Right lung (tissue), 5 donors: ENCODE results near the gene SLC16A10. TPM values are rescaled to one million over a fixed set of nuclear protein-coding genes. Genes with fewer than 3 reads are reported as not detected.
"Not testable (repeated sequence)": the region's sequence is repeated elsewhere in the genome, so short reads cannot be mapped to it uniquely, and the experiment has no call there.

Source experiments
- DNase-seq, 2 donors: peaks; one replicate each; pipeline ENCODE4 v3.0.0-alpha.2; 2013
- polyA plus RNA-seq, 5 donors: library from polyadenylated mRNA; unstranded; fragments of 120-200 nt; gene quantifications; one replicate each; pipeline versions ENCODE4 v1.2.1 to v1.2.3, GENCODE V29; 2013; ENCODE audit warnings: inconsistent platforms in 1 of 5, low replicate concordance in 1 of 5; ENCODE audit not compliant: insufficient read length in 5 of 5, insufficient read depth in 1 of 5

SLC16A10 gene
- polyA plus RNA-seq, 5 donors: 4.3 to 7.4 (median 6.3) TPM

GRCh38 chr6:111080698-111081097 is 6.6 kb upstream of the SLC16A10 start:
- no peak for DNase-seq

- DNase-seq: no peak
Measured at GRCh38 chr6:111086685-111087084, 618 bp upstream of the SLC16A10 start.

GRCh38 chr6:111087871-111088667 is 766 bp downstream of the SLC16A10 start:
- peak in 1 of 2 donors; percentile 17 for DNase-seq

DNA sequence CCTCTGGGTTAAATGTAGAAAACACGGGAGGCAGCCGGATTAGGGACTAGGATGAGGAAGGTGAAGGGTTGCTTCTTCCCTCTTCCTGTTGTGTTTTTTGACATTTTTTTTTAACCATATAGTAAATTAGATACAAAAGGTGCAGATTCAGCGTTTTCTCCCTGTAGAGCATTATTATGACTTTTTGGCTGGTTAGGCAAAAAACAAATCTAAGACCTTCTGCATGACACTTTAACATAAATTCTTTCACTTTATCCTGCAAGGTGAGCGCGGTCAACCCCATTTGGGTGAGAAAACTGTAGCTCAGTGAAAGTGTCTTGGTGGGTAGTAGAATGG is 1.3 kb downstream of the SLC16A10 start:
- DNase-seq: no peak

GRCh38 chr6:111090766-111091165 is 3.5 kb downstream of the SLC16A10 start:
- DNase-seq: no peak

DNA sequence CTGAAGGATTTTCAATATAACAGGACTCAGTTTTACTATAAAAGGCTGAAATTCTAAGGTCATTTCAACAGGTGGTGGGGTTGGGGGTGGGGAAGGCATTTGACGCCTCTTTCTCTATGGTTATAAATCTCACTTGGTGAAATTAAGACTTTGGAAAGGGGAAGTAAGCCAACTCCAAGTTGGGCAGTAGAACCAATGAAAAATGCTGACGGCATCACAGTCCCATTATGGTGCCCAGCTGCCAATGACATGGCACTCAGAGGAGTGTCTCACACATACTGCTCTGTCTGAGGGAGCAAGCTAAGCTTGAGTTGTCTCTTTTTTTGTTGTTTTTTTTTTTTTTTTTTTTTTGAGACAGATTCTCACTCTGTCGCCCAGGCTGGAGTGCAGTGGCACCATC is 4.7 kb downstream of the SLC16A10 start:
- no peak for DNase-seq

DNA sequence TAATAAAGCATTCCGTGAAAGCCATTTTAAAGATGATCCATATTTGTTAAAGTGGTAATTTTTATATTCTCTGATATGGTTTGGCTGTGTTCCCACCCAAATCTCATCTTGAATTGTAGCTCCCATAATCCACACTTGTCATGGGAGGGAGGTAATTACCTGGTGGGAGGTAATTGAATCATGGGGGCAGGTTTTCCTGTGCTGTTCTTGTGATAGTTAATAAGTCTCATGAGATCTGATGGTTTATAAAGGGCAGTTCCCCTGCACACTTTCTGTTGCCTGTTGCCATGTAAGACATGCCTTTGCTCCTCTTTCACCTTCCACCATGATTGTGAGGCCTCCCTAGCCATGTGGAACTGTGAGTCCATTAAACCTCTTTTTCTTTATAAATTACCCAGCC is 8.2 kb downstream of the SLC16A10 start:
- DNase-seq: not testable (repeated sequence)

- peak; percentile 46 to 49 for DNase-seq
Measured at GRCh38 chr6:111096246-111096645, 8.9 kb downstream of the SLC16A10 start.

DNA sequence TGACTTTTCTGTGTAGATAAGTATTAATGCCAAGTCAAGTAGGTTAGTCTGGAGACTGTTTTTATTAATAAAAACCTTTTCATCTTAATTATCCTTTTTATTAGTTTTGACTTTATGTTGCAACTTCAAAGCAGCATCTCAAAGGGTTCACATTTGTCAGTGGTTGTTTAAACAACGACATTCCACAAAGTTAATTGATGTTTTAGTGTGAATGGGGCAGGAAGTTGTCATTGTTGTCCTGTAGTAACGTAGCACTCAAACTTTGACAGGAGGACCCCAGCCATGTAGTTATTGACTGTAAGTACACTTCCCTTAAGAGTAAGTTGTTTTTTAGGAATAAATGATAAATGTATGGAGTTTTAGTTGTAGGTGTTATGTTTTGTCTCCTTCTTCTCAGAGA is 11.3 kb downstream of the SLC16A10 start:
- DNase-seq: no peak

DNA sequence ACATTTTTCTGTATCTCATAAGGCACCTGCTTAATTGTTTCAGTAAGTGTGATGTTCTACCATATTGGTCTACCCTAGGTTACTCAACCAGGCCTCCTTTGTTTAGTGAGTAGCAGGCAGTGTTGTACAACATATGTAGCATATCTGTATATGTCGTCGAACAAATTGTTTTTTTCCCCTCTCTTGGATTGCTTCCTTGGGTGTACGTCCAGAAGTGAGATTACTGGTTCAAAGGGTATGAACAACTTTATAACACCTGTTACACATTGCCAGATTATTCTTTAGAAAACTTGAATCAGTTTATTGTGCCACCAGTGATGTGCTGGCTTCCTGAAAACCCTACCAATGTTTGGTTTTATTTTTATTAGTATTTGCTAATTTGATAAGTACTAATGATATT is 14.7 kb downstream of the SLC16A10 start:
- DNase-seq: no peak

GRCh38 chr6:111105578-111105977 is 18.3 kb downstream of the SLC16A10 start:
- no peak for DNase-seq

GRCh38 chr6:111107589-111107988 is 20.3 kb downstream of the SLC16A10 start:
- no peak for DNase-seq

- no peak for DNase-seq
Measured at GRCh38 chr6:111110036-111110435, 22.7 kb downstream of the SLC16A10 start.

GRCh38 chr6:111113336-111114086 is 26.2 kb downstream of the SLC16A10 start:
- DNase-seq: peak; percentile 38 to 45

- no peak for DNase-seq
Measured at GRCh38 chr6:111114087-111114443, 26.8 kb downstream of the SLC16A10 start.

DNA sequence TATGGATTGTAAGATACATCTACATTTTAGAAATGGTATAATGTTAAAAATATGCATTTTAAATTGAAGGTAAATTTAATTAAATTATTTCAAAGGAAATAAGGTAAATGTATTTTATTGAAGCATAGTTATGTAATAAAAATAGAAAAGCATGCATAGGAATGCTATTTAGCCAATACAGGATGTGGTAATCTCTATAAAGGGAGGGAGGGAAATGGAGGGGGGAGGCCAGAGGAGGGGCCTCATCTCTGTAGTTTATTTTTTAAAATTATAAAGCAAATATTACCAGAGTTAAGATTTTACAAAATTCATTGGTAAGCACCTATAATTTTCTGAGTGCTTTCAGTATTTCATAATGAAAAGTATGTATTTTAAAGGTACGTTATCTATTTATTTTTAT is 27.2 kb downstream of the SLC16A10 start:
- DNase-seq: no peak

DNA sequence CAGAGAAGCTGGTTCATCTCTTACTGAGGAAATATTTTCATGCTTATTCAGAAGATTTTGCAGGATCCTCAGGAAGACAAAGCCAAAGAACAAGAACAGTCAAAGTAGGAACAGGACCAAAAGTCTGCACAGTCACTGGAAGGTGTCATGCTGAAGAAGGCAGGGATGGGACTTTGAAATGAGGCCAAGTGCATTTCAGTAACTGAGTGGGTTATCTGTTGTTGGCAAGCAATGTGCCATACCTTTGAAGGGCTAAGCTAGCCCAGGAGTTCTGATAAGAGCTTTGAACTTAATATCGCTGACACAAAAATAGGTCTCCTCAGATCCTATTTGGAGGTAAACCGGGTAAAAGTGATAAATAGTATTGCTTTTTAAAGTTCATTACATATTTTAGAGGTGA is 31.5 kb downstream of the SLC16A10 start:
- DNase-seq: no peak

DNA sequence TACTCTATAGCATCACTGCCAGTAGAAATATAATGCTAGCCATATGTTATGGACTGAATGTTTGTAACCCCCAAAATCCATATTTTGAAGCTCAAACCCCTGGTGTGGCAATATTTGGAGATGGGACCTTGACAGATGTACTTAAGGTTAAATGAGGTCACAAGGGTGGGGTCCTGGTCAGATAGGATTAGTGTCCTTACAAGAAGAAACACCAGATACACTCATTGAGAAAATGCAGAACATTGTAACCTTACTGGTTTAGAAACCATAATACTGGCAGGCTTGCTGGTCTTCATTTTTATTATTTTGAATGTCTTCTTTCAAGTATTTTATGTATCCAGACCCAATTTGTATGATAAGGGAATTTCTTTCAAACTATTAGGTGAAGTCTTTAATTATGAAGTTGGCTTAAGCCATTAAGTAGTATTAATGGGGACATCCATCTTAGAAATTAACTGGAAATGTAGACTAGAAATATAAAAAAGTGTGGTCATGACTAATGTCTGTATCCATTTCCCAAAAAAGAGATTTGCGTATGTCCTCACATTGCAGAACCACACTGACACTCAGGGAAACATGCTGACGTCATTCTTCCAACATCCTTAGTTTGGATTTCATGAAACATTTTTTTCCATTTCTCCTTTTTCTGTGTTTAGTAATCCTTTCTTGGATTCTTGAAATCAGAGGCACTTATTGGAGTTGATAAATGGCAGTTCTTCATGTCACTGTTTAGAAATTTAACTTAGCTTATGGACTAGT is 32.4 kb downstream of the SLC16A10 start:
- DNase-seq: no peak

- DNase-seq: no peak
Measured at GRCh38 chr6:111121789-111122350, 34.6 kb downstream of the SLC16A10 start.

- no peak for DNase-seq
Measured at GRCh38 chr6:111122458-111123286, 35.4 kb downstream of the SLC16A10 start.

DNA sequence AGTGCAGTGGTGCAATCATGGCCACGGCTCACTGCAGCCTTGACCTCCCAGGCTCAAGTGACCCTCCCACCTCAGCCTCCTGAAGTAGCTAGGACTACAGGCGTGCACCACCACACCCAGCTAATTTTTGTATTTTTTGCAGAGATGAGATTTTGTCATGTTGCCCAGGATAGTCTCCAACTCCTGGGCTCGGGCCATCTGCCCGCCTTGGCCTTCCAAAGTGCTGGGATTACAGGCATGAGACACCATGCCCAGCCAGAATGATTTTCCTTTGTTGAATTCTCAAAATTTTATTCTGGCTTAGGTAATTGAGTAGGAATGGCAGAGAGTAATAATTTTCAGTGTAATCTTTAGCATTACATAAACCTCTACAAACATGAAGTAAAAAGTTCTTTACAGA is 37.1 kb downstream of the SLC16A10 start:
- DNase-seq: no peak
